Measurements from ENCODE around the gene ZNF763. TPM values are rescaled to one million over a fixed set of nuclear protein-coding genes. Genes with fewer than 3 reads are reported as not detected.
"Not testable (repeated sequence)": the region's sequence is repeated elsewhere in the genome, so short reads cannot be mapped to it uniquely, and the experiment has no call there.

The ZNF763 gene
- 0.32 and 0.86 TPM in 2 replicates for total RNA-seq

DNA sequence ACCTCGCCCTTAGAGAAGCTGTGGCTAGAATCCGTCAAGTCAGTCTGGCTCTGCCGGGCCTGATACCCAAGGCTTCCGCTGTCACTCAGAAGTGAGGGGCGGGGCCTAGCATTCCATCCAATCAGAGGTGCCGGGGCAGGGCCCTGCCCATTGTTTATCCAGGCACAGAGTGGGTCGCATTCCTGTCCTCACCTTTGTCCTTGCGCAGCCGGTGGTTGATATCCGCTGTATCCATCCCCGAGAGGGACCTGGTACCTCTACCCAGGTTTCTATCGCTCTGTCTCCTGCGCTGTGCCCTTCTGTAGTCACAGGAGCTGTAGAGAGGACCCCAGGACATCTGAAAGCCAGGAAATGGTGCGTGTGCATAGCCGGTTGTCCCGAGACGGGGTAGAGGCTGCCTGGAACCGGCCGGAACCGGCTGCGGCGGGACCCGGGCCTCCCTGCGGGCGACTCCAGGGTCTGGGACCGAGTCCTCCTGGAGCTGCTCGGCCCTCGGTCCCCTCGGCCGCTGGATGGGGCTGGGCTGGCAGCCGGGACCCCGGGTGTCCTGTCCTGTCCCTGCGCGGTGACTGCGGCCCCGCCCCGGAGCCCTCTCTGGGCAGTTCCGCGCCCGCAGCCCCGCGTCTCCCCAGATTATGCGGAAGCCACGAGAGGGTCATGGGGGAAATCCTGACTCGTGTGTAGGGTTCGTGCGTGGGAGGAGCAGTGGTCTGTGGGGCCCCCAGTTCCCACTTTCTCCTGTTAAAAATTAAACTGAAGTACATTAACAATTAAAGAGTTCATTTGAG, at the start of gene ZNF763:
ZNF763 (plus strand) TSS at position 183 of the 788 bp plus-strand sequence; CDS start at position 352, 169 bp downstream.
- TF ChIP-seq, protein P1, sequence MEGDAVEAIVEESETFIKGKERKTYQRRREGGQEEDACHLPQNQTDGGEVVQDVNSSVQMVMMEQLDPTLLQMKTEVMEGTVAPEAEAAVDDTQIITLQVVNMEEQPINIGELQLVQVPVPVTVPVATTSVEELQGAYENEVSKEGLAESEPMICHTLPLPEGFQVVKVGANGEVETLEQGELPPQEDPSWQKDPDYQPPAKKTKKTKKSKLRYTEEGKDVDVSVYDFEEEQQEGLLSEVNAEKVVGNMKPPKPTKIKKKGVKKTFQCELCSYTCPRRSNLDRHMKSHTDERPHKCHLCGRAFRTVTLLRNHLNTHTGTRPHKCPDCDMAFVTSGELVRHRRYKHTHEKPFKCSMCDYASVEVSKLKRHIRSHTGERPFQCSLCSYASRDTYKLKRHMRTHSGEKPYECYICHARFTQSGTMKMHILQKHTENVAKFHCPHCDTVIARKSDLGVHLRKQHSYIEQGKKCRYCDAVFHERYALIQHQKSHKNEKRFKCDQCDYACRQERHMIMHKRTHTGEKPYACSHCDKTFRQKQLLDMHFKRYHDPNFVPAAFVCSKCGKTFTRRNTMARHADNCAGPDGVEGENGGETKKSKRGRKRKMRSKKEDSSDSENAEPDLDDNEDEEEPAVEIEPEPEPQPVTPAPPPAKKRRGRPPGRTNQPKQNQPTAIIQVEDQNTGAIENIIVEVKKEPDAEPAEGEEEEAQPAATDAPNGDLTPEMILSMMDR (IDR thresholded peaks at IDR 0.05; ENCODE audit: insufficient read depth, low read depth, low read length) = no peak
- H3K4me3 ChIP-seq (ENCODE audit: low read depth, low read length) = peak within 1 kb of the TSS; percentile 71
- DNase-seq (ENCODE audit: low read depth) = peak; percentile 64

DNA sequence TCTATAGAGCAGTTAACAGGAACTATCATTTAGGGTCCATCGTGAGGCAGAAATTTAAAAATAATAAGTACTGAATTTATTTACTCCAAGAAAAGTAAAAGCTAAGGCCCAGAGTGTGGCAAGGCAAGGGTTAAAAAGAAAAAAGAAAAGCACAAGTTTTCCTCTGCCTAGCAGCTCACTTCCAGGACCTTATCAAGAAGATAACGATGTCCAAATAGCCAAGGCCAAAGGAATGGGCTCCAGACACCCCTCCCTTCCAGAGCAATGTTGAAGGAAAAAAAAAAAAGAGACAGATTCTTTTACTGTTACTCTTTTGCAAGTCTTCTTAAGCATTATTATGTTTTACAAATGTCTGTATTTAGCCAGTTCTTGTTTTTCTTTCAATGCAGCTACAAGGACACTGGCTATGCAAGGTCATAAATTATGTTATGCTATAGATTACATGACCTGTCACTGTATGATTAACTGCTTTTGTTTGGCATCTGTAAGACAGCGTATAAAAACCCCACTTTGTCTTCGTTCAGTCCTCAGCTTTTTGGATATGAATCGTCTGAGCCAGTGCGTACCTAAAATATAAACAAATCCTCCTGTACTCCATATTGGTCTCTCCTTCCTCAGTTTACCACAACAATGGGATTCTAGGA, 42.9 kb upstream of the ZNF763 start:
- TF ChIP-seq, protein P1 (IDR thresholded peaks at IDR 0.05; ENCODE audit: insufficient read depth, low read depth, low read length) = no peak
- peak; percentile 36 for DNase-seq (ENCODE audit: low read depth)
- no peak overlapping the region for H3K4me3 ChIP-seq (ENCODE audit: low read depth, low read length)

DNA sequence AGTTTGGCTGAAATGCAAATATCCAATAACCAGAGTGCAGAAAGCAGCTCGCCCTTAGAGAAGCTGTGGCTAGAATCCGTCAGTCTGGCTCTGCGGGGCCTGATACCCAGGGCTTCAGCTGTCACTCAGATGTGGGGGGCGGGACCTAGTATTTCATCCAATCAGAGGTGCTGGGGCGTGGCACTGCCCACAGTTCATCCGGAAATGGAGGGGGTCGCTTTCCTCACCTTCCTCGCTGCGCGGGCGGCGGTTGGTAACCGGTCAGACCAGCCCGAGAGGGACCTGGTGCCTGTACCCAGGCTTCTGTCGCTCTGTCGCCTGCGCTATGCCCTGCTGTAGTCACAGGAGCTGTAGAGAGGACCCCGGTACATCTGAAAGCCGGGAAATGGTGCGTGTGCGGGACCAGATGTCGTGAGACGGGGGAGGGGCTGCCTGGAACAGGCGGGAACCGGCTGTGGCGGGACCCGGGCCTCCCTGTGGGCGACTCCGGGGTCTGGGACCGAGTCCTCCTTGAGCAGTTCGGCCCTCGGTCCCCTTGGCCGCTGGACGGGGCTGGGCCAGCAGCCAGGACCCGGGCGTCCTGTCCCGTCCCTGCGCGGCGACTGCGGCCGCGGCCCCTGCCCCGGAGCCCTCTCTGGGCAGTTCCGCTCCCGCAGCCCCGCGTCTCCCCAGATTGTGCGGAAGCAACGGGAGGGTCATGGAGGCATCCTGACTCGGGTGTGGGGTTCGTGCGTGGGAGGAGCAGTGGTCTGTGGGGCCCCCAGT, 39.8 kb upstream of the ZNF763 start, which contains the start of gene ZNF700:
ZNF700 (plus strand) TSS at position 222 of the 765 bp plus-strand sequence; CDS start at position 326, 104 bp downstream.
- TF ChIP-seq, protein P1 (IDR thresholded peaks at IDR 0.05; ENCODE audit: insufficient read depth, low read depth, low read length) = no peak
- H3K4me3 ChIP-seq (ENCODE audit: low read depth, low read length) = peak within 1 kb of the TSS; percentile 95
- DNase-seq (ENCODE audit: low read depth) = peak; percentile 90

DNA sequence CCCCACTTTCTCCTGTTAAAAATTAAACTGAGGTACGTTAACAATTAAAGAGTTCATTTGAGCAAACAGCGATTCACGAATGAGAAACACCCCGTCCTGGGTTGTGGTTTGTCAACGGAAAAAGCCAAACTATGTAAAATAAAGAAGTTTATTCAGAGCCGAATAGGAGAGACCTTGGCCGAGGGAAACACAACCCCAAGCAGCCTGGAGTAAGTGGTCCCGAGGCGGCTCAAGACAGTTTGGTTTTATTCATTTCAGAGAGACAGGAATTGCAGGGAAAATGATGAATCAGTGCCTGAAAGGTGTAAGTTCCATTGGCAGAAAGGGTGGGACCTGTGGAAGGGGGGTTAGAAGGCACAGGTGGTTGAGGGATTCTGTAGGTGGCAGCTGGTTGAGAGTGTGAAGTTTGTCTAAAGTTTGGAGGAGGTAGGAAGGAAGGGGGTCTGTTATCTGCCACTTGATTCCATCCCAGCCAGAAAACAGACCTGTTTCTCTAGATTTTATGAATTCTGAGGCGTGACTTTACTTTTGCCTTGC, 39.1 kb upstream of the ZNF763 start:
- not testable (repeated sequence) for DNase-seq (ENCODE audit: low read depth)
- H3K4me3 ChIP-seq (ENCODE audit: low read depth, low read length) = peak overlapping the region; percentile 95

DNA sequence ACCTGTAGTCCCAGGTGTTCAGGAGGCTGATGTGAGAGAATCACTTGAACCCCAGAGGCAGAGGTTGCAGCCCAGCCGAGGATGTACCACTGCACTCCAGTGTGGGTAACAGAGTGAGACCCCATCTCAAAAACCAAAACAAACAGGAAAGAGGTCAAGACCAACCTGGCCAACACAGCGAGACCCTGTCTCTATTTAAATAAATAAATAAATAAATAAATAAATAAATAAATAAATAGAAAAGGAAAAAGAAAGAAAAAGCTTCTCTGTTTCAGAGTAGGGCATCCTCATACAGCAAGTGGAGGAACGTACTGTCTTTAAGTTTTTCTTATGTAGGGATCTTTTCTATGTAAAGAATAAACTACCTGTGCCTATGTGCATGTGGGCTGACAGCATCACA, 37.6 kb upstream of the ZNF763 start:
- H3K4me3 ChIP-seq (ENCODE audit: low read depth, low read length) = no peak overlapping the region
- no peak for DNase-seq (ENCODE audit: low read depth)
- TF ChIP-seq, protein P1 (IDR thresholded peaks at IDR 0.05; ENCODE audit: insufficient read depth, low read depth, low read length) = no peak

DNA sequence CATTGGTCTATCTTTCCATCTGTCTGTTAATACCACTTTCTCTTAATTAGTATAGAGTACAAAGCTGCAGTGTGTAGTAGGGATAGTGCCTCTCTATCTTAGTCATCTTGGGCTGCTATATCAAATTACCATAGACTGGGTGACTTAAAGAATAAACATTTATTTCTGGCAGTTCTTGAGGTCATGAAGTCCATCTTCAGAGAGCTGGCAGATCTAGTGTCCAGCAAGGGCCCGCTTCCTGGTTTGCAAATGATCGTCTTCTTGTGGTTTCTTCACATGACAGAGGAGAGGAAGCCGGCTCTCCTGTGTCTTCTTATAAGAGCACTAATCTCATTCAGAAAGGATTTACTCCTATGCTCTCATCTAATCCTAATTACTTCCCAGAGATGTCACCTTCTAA, 33.8 kb upstream of the ZNF763 start:
- TF ChIP-seq, protein P1 (IDR thresholded peaks at IDR 0.05; ENCODE audit: insufficient read depth, low read depth, low read length) = no peak
- peak; percentile 14 for DNase-seq (ENCODE audit: low read depth)
- no peak overlapping the region for H3K4me3 ChIP-seq (ENCODE audit: low read depth, low read length)

All from fibroblast of villous mesenchyme (primary cell).